PC-9 (cell line): ENCODE measurements around the gene SGK1. TPM values are rescaled to one million over a fixed set of nuclear protein-coding genes. Genes with fewer than 3 reads are reported as not detected.
"Not testable (repeated sequence)": the region's sequence is repeated elsewhere in the genome, so short reads cannot be mapped to it uniquely, and the experiment has no call there.

Source experiments
- BruUV-seq: library from RNA; stranded (reverse); fragments of 400-500 nt; replicated peaks from 2 replicates; lab custom pipeline; 2021; lab: Mats Ljungman, UMichigan
- CTCF ChIA-PET: fragments of 300-600 bp; sonication (Branson Sonifier 250); formaldehyde crosslinking; loops from one replicate; lab custom pipeline; 2022; ENCODE audit warnings: antibody characterized with exemption; lab: Charles Lee
- POLR2A ChIA-PET: fragments of 300-600 bp; sonication (Branson Sonifier 250); formaldehyde crosslinking; loops from one replicate; lab custom pipeline; 2022; ENCODE audit warnings: antibody characterized with exemption; ENCODE audit not compliant: unreplicated experiment; lab: Charles Lee
- DNase-seq, 2 experiments: peaks; one replicate each; pipeline versions ENCODE4 v3.0.0 to v3.0.0-alpha.2; 2015 to 2022; ENCODE audit warnings: mixed read lengths in 1 of 2
- H2AFZ ChIP-seq: fragments of 200-600 bp; sonication (generic); 2 replicates; pipeline ENCODE4 v1.8.1; 2017; ENCODE audit warnings: antibody characterized with exemption
- H3F3A ChIP-seq: fragments of 200-600 bp; sonication (generic); 2 replicates; pipeline ENCODE4 v1.8.1; 2017; ENCODE audit warnings: antibody characterized with exemption, mild to moderate bottlenecking, low read depth; ENCODE audit not compliant: insufficient read depth
- H3K27ac ChIP-seq: fragments of 200-600 bp; sonication (generic); 2 replicates; pipeline ENCODE4 v1.6.1; 2016; ENCODE audit warnings: mixed run types
- H3K27me3 ChIP-seq: fragments of 200-600 bp; sonication (generic); 2 replicates; pipeline ENCODE4 v1.6.1; 2016; ENCODE audit warnings: low read depth, mixed run types; ENCODE audit not compliant: insufficient read depth
- H3K36me3 ChIP-seq: fragments of 200-600 bp; sonication (generic); 2 replicates; pipeline ENCODE4 v1.6.1; 2016; ENCODE audit warnings: low read depth, mixed run types
- H3K4me1 ChIP-seq: fragments of 200-600 bp; sonication (generic); replicated peaks from 2 replicates; pipeline ENCODE4 v1.6.1; 2016; ENCODE audit warnings: mixed run types; ENCODE audit not compliant: insufficient read depth
- H3K4me2 ChIP-seq: fragments of 200-600 bp; sonication (generic); 2 replicates; pipeline ENCODE4 v1.6.1; 2017; ENCODE audit warnings: mixed run types
- H3K4me3 ChIP-seq: fragments of 200-600 bp; sonication (generic); 2 replicates; pipeline ENCODE4 v1.6.1; 2016; ENCODE audit warnings: mixed run types
- H3K79me2 ChIP-seq: fragments of 200-600 bp; sonication (generic); 2 replicates; pipeline ENCODE4 v1.6.1; 2017; ENCODE audit warnings: low read depth, mixed run types
- H3K9me2 ChIP-seq: fragments of 200-600 bp; sonication (generic); 2 replicates; pipeline ENCODE4 v1.8.1; 2017; ENCODE audit warnings: mild to moderate bottlenecking; ENCODE audit not compliant: insufficient read depth
- H3K9me3 ChIP-seq: fragments of 200-600 bp; sonication (generic); 2 replicates; pipeline ENCODE4 v1.8.1; 2016; ENCODE audit warnings: low read depth; ENCODE audit not compliant: insufficient read depth
- H4K20me1 ChIP-seq: fragments of 200-600 bp; sonication (generic); 2 replicates; pipeline ENCODE4 v1.8.1; 2017; ENCODE audit not compliant: insufficient read depth
- CTCF ChIP-seq: fragments of 200-600 bp; sonication (generic); conservative IDR thresholded peaks from 2 replicates; pipeline ENCODE4 v1.6.1; 2017; ENCODE audit warnings: mixed run types, antibody characterized with exemption, mild to moderate bottlenecking, moderate library complexity
- EZH2 ChIP-seq: fragments of 200-600 bp; sonication (generic); IDR thresholded peaks from 2 replicates; pipeline ENCODE4 v1.8.0; 2017; ENCODE audit warnings: antibody characterized with exemption, low read depth
- intact Hi-C: fragments of 100-400 bp; cut with micrococcal nuclease; formaldehyde crosslinking; loops from one replicate; pipeline ENCODE4 v1.10.0; 2022; ENCODE audit not compliant: unreplicated experiment
- total RNA-seq: library from RNA; stranded (reverse); gene quantifications from 2 replicates; pipeline ENCODE4 v1.2.3, GENCODE V29; 2021

The SGK1 gene
- total RNA-seq, 1 experiment from 2014 or later, result 11.3 TPM

- Histone ChIP-seq H3K9me3 (no peaks in the 10 kb centered on the region), H3K4me2 (no peak overlapping the region), H2AFZ (no peak overlapping the region), H3K27ac (no peak overlapping the region), H3K4me3 (no peak overlapping the region), H3K4me1 (no peaks in the 10 kb centered on the region), H3F3A (no peaks in the 10 kb centered on the region), H4K20me1 (no peaks in the 10 kb centered on the region), H3K36me3 (no peaks in the 10 kb centered on the region), H3K9me2 (no peaks in the 10 kb centered on the region), H3K79me2 (no peaks in the 10 kb centered on the region), H3K27me3 (no peaks in the 10 kb centered on the region)
- ChIA-PET POLR2A (no interaction called here), CTCF (no interaction called here)
- TF ChIP-seq EZH2 (no peak), CTCF (no peak)
- no peak for DNase-seq
- intact Hi-C loops, result no loop called here
- no TSS peak for BruUV-seq
Measured at GRCh38 chr6:134256862-134257261, 61.0 kb downstream of the SGK1 start.

- H2AFZ ChIP-seq, DNase-seq, H3K9me3 ChIP-seq, CTCF ChIA-PET, H3K9me2 ChIP-seq, H3K4me1 ChIP-seq, intact Hi-C loops, H3K27me3 ChIP-seq, H4K20me1 ChIP-seq, H3K79me2 ChIP-seq, H3K4me3 ChIP-seq, BruUV-seq, H3K4me2 ChIP-seq, POLR2A ChIA-PET, H3K36me3 ChIP-seq, H3F3A ChIP-seq, H3K27ac ChIP-seq: not testable (repeated sequence)
Measured at GRCh38 chr6:134255280-134255679, 62.6 kb downstream of the SGK1 start.

DNA sequence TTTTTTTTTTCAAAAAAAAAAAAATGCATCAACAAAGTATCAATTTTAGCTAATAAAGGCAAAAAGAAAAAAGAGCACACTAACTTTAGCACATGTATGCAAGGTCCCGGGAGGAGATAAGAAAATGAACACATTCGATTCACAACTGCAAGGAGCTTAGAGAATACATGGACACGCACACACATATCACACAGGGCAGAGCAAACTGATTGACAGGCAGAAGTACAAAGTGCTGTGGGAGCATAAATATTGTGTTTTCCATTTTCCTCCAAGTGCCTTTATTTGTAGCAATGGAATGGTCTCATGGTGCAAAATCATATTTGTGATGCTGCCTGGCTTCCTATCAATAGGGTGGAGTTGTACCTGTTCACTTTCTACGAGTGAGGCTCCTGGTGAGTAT is 63.8 kb downstream of the SGK1 start:
- Histone ChIP-seq H3K36me3 (no peaks in the 10 kb centered on the region), H3K4me3 (no peak overlapping the region), H3K4me1 (no peaks in the 10 kb centered on the region), H3K9me3 (no peaks in the 10 kb centered on the region), H3K27ac (no peak overlapping the region), H3F3A (no peaks in the 10 kb centered on the region), H3K27me3 (no peaks in the 10 kb centered on the region), H3K79me2 (no peaks in the 10 kb centered on the region), H3K4me2 (no peak overlapping the region), H2AFZ (no peak overlapping the region), H3K9me2 (no peaks in the 10 kb centered on the region), H4K20me1 (no peaks in the 10 kb centered on the region)
- no peak for DNase-seq
- POLR2A ChIA-PET, result no interaction called here
- intact Hi-C loops, result no loop called here
- no peak for TF ChIP-seq EZH2
- TF ChIP-seq CTCF, result no peak
- CTCF ChIA-PET, result no interaction called here
- BruUV-seq, result no TSS peak

DNA sequence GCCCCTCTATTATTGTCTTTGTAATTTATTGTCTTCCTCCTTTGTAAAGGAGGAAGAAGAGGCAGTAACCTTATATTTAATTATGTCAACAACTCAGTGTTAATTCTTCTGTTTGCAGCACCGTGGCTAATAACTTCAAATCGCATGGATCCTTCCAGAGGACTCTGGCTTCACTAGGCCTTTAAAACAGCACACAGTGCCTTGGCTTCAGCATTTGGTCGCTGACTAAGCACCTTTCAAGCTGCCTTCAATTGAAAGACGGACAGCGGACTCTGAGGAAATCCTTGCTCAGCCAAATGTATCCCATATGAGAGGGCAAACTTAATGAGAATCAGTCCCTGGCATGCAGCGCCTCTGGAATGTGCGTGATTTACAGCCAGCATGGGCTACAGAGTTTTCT is 64.2 kb downstream of the SGK1 start:
- H3K4me2 ChIP-seq, result no peak overlapping the region
- no peaks in the 10 kb centered on the region for H4K20me1 ChIP-seq
- no peaks in the 10 kb centered on the region for H3K36me3 ChIP-seq
- POLR2A ChIA-PET, result no interaction called here
- no peak overlapping the region for H3K27ac ChIP-seq
- H2AFZ ChIP-seq, result no peak overlapping the region
- intact Hi-C loops, result no loop called here
- no peaks in the 10 kb centered on the region for H3K4me1 ChIP-seq
- H3K9me3 ChIP-seq, result no peaks in the 10 kb centered on the region
- H3K9me2 ChIP-seq, result no peaks in the 10 kb centered on the region
- no peaks in the 10 kb centered on the region for H3K79me2 ChIP-seq
- H3F3A ChIP-seq, result no peaks in the 10 kb centered on the region
- no peaks in the 10 kb centered on the region for H3K27me3 ChIP-seq
- CTCF ChIA-PET, result no interaction called here
- BruUV-seq, result no TSS peak
- TF ChIP-seq EZH2, result no peak
- TF ChIP-seq CTCF, result no peak
- DNase-seq, result no peak
- H3K4me3 ChIP-seq, result no peak overlapping the region
